OCI-LY1 (cell line): ENCODE data around the gene WWOX.

ENCODE experiments used
- H2AFZ ChIP-seq: fragments of 200-600 bp; sonication (generic), shearing (Covaris generic); 2 replicates; pipeline ENCODE4 v1.6.0; 2014; ENCODE audit warnings: antibody characterized with exemption, mild to moderate bottlenecking, low read length
- H3F3A ChIP-seq: fragments of 200-600 bp; sonication (generic), shearing (Covaris generic); 2 replicates; pipeline ENCODE4 v1.6.0; 2014; ENCODE audit warnings: mild to moderate bottlenecking, antibody characterized with exemption, low read length, moderate library complexity; ENCODE audit not compliant: insufficient read depth
- H3K27ac ChIP-seq: fragments of 200-600 bp; sonication (generic); 2 replicates; pipeline ENCODE4 v1.5.1; 2014; ENCODE audit warnings: low read length, mixed run types, mild to moderate bottlenecking, low read depth; ENCODE audit not compliant: poor library complexity, severe bottlenecking
- H3K27me3 ChIP-seq: fragments of 200-600 bp; sonication (generic); 2 replicates; pipeline ENCODE4 v1.6.0; 2014; ENCODE audit warnings: antibody characterized with exemption, mild to moderate bottlenecking, low read length, moderate library complexity; ENCODE audit not compliant: insufficient read depth
- H3K36me3 ChIP-seq: fragments of 200-600 bp; sonication (generic); 2 replicates; pipeline ENCODE4 v1.6.1; 2014; ENCODE audit warnings: mild to moderate bottlenecking, antibody characterized with exemption, low read length, moderate library complexity, mixed read lengths; ENCODE audit not compliant: insufficient read depth
- H3K4me1 ChIP-seq: fragments of 200-600 bp; sonication (generic); 2 replicates; pipeline ENCODE4 v1.5.1; 2014; ENCODE audit warnings: mild to moderate bottlenecking, low read length, moderate library complexity; ENCODE audit not compliant: insufficient read depth, severe bottlenecking
- H3K4me2 ChIP-seq: fragments of 200-600 bp; sonication (generic), shearing (Covaris generic); 2 replicates; pipeline ENCODE4 v1.6.1; 2014; ENCODE audit warnings: low read length
- H3K4me3 ChIP-seq: fragments of 200-600 bp; sonication (generic); 2 replicates; pipeline ENCODE4 v1.5.1; 2014; ENCODE audit warnings: low read length, low read depth, mild to moderate bottlenecking, mixed read lengths; ENCODE audit not compliant: poor library complexity, severe bottlenecking
- H3K79me2 ChIP-seq: fragments of 200-600 bp; shearing (Covaris generic); 2 replicates; pipeline ENCODE4 v1.6.1; 2016; ENCODE audit warnings: mixed run types, low read length, mixed read lengths; ENCODE audit not compliant: insufficient read depth
- H3K9ac ChIP-seq: fragments of 200-600 bp; sonication (generic), shearing (Covaris generic); 2 replicates; pipeline ENCODE4 v1.6.1; 2014; ENCODE audit warnings: mild to moderate bottlenecking, low read length, mixed read lengths
- H3K9me2 ChIP-seq: fragments of 200-600 bp; sonication (generic), shearing (Covaris generic); 2 replicates; pipeline ENCODE4 v1.6.1; 2014; ENCODE audit warnings: low read depth, mild to moderate bottlenecking, low read length, mixed read lengths
- H3K9me3 ChIP-seq: fragments of 200-600 bp; shearing (Covaris generic); 2 replicates; pipeline ENCODE4 v1.6.1; 2014; ENCODE audit warnings: low read length, mixed read lengths
- H4K20me1 ChIP-seq: fragments of 200-600 bp; sonication (generic), shearing (Covaris generic); 2 replicates; pipeline ENCODE4 v1.6.0; 2016; ENCODE audit warnings: mild to moderate bottlenecking, low read length; ENCODE audit not compliant: insufficient read depth
- CTCF ChIP-seq: fragments of 200-600 bp; sonication (generic), shearing (Covaris generic); IDR thresholded peaks from 2 replicates; pipeline ENCODE4 v1.5.1; 2017; ENCODE audit warnings: mild to moderate bottlenecking, antibody characterized with exemption, low read length, moderate library complexity, mixed read lengths
- EZH2 ChIP-seq: fragments of 200-600 bp; sonication (generic), shearing (Covaris generic); IDR thresholded peaks from 2 replicates; pipeline ENCODE4 v1.8.0; 2017; ENCODE audit warnings: borderline replicate concordance, mixed run types, mild to moderate bottlenecking, antibody characterized with exemption, low read length, moderate library complexity, mixed read lengths

WWOX gene

GRCh38 chr16:78804058-78804735 is 704.7 kb downstream of the WWOX start:
- no peaks in the 10 kb centered on the region for H4K20me1 ChIP-seq
- H3K4me1 ChIP-seq: no peaks in the 10 kb centered on the region
- H3K9me2 ChIP-seq: no peaks in the 10 kb centered on the region
- no peaks in the 10 kb centered on the region for H3K36me3 ChIP-seq
- H3K4me2 ChIP-seq: no peak overlapping the region
- no peaks in the 10 kb centered on the region for H3F3A ChIP-seq
- no peaks in the 10 kb centered on the region for H3K9me3 ChIP-seq
- no peak overlapping the region for H2AFZ ChIP-seq
- no peak overlapping the region for H3K9ac ChIP-seq
- no peaks in the 10 kb centered on the region for H3K27me3 ChIP-seq
- H3K27ac ChIP-seq: no peak overlapping the region
- no peak overlapping the region for H3K4me3 ChIP-seq
- TF ChIP-seq EZH2 (no peak), CTCF (no peak)
- H3K79me2 ChIP-seq: no peaks in the 10 kb centered on the region

- no peak overlapping the region for H3K4me3 ChIP-seq
- no peaks in the 10 kb centered on the region for H3K9me3 ChIP-seq
- no peak overlapping the region for H2AFZ ChIP-seq
- H3K36me3 ChIP-seq: no peaks in the 10 kb centered on the region
- no peaks in the 10 kb centered on the region for H3F3A ChIP-seq
- no peak overlapping the region for H3K9ac ChIP-seq
- H3K27me3 ChIP-seq: no peaks in the 10 kb centered on the region
- no peaks in the 10 kb centered on the region for H4K20me1 ChIP-seq
- no peak for TF ChIP-seq EZH2
- no peak overlapping the region for H3K27ac ChIP-seq
- H3K79me2 ChIP-seq: no peaks in the 10 kb centered on the region
- no peak overlapping the region for H3K4me2 ChIP-seq
- H3K9me2 ChIP-seq: no peaks in the 10 kb centered on the region
- no peaks in the 10 kb centered on the region for H3K4me1 ChIP-seq
Measured at GRCh38 chr16:78805556-78805955, 706.1 kb downstream of the WWOX start.

GRCh38 chr16:78811247-78811646 is 711.8 kb downstream of the WWOX start:
- Histone ChIP-seq H3K9me3 (no peaks in the 10 kb centered on the region), H2AFZ (no peak overlapping the region), H3K4me3 (no peak overlapping the region), H3F3A (no peaks in the 10 kb centered on the region), H3K9me2 (no peaks in the 10 kb centered on the region), H3K4me1 (no peaks in the 10 kb centered on the region), H3K4me2 (no peak overlapping the region), H3K36me3 (no peaks in the 10 kb centered on the region), H3K27ac (no peak overlapping the region), H3K9ac (no peak overlapping the region), H3K79me2 (no peaks in the 10 kb centered on the region), H3K27me3 (no peaks in the 10 kb centered on the region), H4K20me1 (no peaks in the 10 kb centered on the region)
- TF ChIP-seq CTCF (no peak), EZH2 (no peak)

- Histone ChIP-seq H3K27ac (no peak overlapping the region), H3F3A (no peaks in the 10 kb centered on the region), H3K27me3 (no peaks in the 10 kb centered on the region), H3K9ac (no peak overlapping the region), H3K36me3 (no peaks in the 10 kb centered on the region), H3K9me3 (no peaks in the 10 kb centered on the region), H3K4me3 (no peak overlapping the region), H3K4me1 (no peaks in the 10 kb centered on the region), H3K4me2 (no peak overlapping the region), H4K20me1 (no peaks in the 10 kb centered on the region), H3K9me2 (no peaks in the 10 kb centered on the region), H2AFZ (no peak overlapping the region), H3K79me2 (no peaks in the 10 kb centered on the region)
- no peak for TF ChIP-seq EZH2
- no peak for TF ChIP-seq CTCF
Measured at GRCh38 chr16:78812582-78812981, 713.1 kb downstream of the WWOX start.
